ENCODE measurements around the gene THBS2. TPM values are rescaled to one million over a fixed set of nuclear protein-coding genes. Genes with fewer than 3 reads are reported as not detected.
"Not testable (repeated sequence)": the region's sequence is repeated elsewhere in the genome, so short reads cannot be mapped to it uniquely, and the experiment has no call there.

Gene THBS2
- total and polyA plus RNA-seq, 2 donors (not counting 1 experiment from before 2014, with no cell fraction given): 86.5 to 269 TPM

DNA sequence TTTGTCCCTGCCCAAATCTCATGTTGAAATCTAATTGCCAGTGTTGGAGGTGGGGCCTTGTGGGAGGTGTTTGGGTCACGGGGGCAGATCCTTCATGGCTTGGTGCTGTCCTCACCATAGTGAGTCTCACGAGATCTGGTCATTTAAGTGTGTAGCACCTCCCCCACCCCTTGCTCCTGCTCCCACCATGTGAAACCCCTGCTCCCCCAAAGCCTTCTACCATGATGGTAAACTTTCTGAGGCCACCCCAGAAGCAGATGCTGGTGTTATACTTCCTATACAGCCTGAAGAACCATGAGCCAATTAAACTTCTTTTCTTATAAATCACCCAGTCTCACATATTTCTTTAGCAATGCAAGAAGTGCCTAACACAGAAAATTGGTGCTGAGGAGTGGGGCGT, 19.9 kb upstream of the THBS2 start:
- H4K20me1 ChIP-seq (ENCODE audit: control insufficient read depth, extremely low read depth, insufficient read depth, low read length): no peaks in the 10 kb centered on the region
- H3K9me3 ChIP-seq (ENCODE audit: control insufficient read depth, insufficient read depth, low read depth, low read length): no peaks in the 10 kb centered on the region
- no peak for DNase-seq (ENCODE audit: low read depth in 2 of 2)
- no peaks in the 10 kb centered on the region for H3K4me1 ChIP-seq (ENCODE audit: control insufficient read depth, extremely low read depth, insufficient read depth, low read length)
- H3K36me3 ChIP-seq (ENCODE audit: control insufficient read depth, insufficient read depth, low read length): no peaks in the 10 kb centered on the region
- no peak overlapping the region for H3K4me2 ChIP-seq (ENCODE audit: extremely low read depth, insufficient read depth, low read length)
- H3K27me3 ChIP-seq (ENCODE audit: control insufficient read depth, insufficient read depth, low read length): no peaks in the 10 kb centered on the region
- no peak for TF ChIP-seq EZH2 (IDR thresholded peaks at IDR 0.05; ENCODE audit: low read length, missing control alignments)
- TF ChIP-seq CTCF (conservative IDR thresholded peaks at IDR 0.05 in 1 of 2, IDR thresholded peaks at IDR 0.05 in 1 of 2; ENCODE audit: low read depth in 1 of 2, low read length in 2 of 2): no peak
- no peak overlapping the region for H3K27ac ChIP-seq (ENCODE audit: insufficient read depth, low read length)
- no peaks in the 10 kb centered on the region for H3K79me2 ChIP-seq (ENCODE audit: control insufficient read depth, insufficient read depth, low read length)
- H2AFZ ChIP-seq (ENCODE audit: low read length): no peak overlapping the region
- H3K4me3 ChIP-seq (replicated peaks in 1 of 4; ENCODE audit: control extremely low read depth in 1 of 4, insufficient read depth in 1 of 4, low read depth in 3 of 4, low read length in 4 of 4): no peak overlapping the region
- H3K9ac ChIP-seq (ENCODE audit: insufficient read depth, low read length): no peak overlapping the region

GRCh38 chr6:169271877-169272216, 18.2 kb upstream of the THBS2 start:
- no peak overlapping the region for H3K4me2 ChIP-seq (ENCODE audit: extremely low read depth, insufficient read depth, low read length)

GRCh38 chr6:169271158-169271876, 17.7 kb upstream of the THBS2 start:
- Histone ChIP-seq H3K79me2 (ENCODE audit: control insufficient read depth, insufficient read depth, low read length) (no peaks in the 10 kb centered on the region), H3K4me2 (ENCODE audit: extremely low read depth, insufficient read depth, low read length) (no peak overlapping the region), H3K4me3 (replicated peaks in 1 of 4; ENCODE audit: control extremely low read depth in 1 of 4, insufficient read depth in 1 of 4, low read depth in 3 of 4, low read length in 4 of 4) (no peak overlapping the region), H3K4me1 (ENCODE audit: control insufficient read depth, extremely low read depth, insufficient read depth, low read length) (no peaks in the 10 kb centered on the region), H3K36me3 (ENCODE audit: control insufficient read depth, insufficient read depth, low read length) (no peaks in the 10 kb centered on the region), H3K9me3 (ENCODE audit: control insufficient read depth, insufficient read depth, low read depth, low read length) (no peaks in the 10 kb centered on the region), H4K20me1 (ENCODE audit: control insufficient read depth, extremely low read depth, insufficient read depth, low read length) (no peaks in the 10 kb centered on the region), H3K27ac (ENCODE audit: insufficient read depth, low read length) (no peak overlapping the region), H3K27me3 (ENCODE audit: control insufficient read depth, insufficient read depth, low read length) (no peaks in the 10 kb centered on the region), H3K9ac (ENCODE audit: insufficient read depth, low read length) (no peak overlapping the region), H2AFZ (ENCODE audit: low read length) (no peak overlapping the region)
- TF ChIP-seq EZH2 (IDR thresholded peaks at IDR 0.05; ENCODE audit: low read length, missing control alignments) (no peak), CTCF (conservative IDR thresholded peaks at IDR 0.05 in 1 of 2, IDR thresholded peaks at IDR 0.05 in 1 of 2; ENCODE audit: low read depth in 1 of 2, low read length in 2 of 2) (no peak)
- DNase-seq (ENCODE audit: low read depth in 2 of 2): peak in 1 of 2 donors; percentile 22

More at GRCh38 chr6:169271877-169272216, 18.2 kb upstream of the THBS2 start:
- H3K79me2 ChIP-seq (ENCODE audit: control insufficient read depth, insufficient read depth, low read length): no peaks in the 10 kb centered on the region
- H3K36me3 ChIP-seq (ENCODE audit: control insufficient read depth, insufficient read depth, low read length): no peaks in the 10 kb centered on the region
- H3K27ac ChIP-seq (ENCODE audit: insufficient read depth, low read length): no peak overlapping the region
- DNase-seq (ENCODE audit: low read depth in 2 of 2): no peak
- no peaks in the 10 kb centered on the region for H4K20me1 ChIP-seq (ENCODE audit: control insufficient read depth, extremely low read depth, insufficient read depth, low read length)
- no peaks in the 10 kb centered on the region for H3K9me3 ChIP-seq (ENCODE audit: control insufficient read depth, insufficient read depth, low read depth, low read length)
- no peaks in the 10 kb centered on the region for H3K27me3 ChIP-seq (ENCODE audit: control insufficient read depth, insufficient read depth, low read length)
- no peaks in the 10 kb centered on the region for H3K4me1 ChIP-seq (ENCODE audit: control insufficient read depth, extremely low read depth, insufficient read depth, low read length)
- TF ChIP-seq EZH2 (IDR thresholded peaks at IDR 0.05; ENCODE audit: low read length, missing control alignments): no peak
- TF ChIP-seq CTCF (conservative IDR thresholded peaks at IDR 0.05 in 1 of 2, IDR thresholded peaks at IDR 0.05 in 1 of 2; ENCODE audit: low read depth in 1 of 2, low read length in 2 of 2): no peak
- H2AFZ ChIP-seq (ENCODE audit: low read length): no peak overlapping the region
- no peak overlapping the region for H3K9ac ChIP-seq (ENCODE audit: insufficient read depth, low read length)
- H3K4me3 ChIP-seq (replicated peaks in 1 of 4; ENCODE audit: control extremely low read depth in 1 of 4, insufficient read depth in 1 of 4, low read depth in 3 of 4, low read length in 4 of 4): no peak overlapping the region

DNA sequence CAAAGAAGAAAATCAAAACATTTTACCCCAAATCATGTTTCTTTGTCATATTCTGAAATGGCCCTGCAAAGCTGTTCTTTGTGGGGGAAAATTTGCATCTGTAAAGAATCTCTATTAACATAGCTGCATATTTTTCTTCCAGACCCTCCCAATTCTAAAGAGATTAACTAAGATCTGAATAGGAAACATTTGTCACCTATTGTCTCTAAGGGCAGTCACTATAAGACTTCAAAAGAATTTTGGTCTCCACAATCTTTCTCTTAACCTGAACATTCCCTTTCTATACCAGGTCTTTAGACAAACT, 16.4 kb upstream of the THBS2 start:
- not testable (repeated sequence) for H2AFZ ChIP-seq (ENCODE audit: low read length); H3K4me3 ChIP-seq (replicated peaks in 1 of 4; ENCODE audit: control extremely low read depth in 1 of 4, insufficient read depth in 1 of 4, low read depth in 3 of 4, low read length in 4 of 4); H3K36me3 ChIP-seq (ENCODE audit: control insufficient read depth, insufficient read depth, low read length); H3K27ac ChIP-seq (ENCODE audit: insufficient read depth, low read length); DNase-seq (ENCODE audit: low read depth in 2 of 2); H3K9me3 ChIP-seq (ENCODE audit: control insufficient read depth, insufficient read depth, low read depth, low read length); H4K20me1 ChIP-seq (ENCODE audit: control insufficient read depth, extremely low read depth, insufficient read depth, low read length); H3K27me3 ChIP-seq (ENCODE audit: control insufficient read depth, insufficient read depth, low read length); H3K79me2 ChIP-seq (ENCODE audit: control insufficient read depth, insufficient read depth, low read length); H3K4me1 ChIP-seq (ENCODE audit: control insufficient read depth, extremely low read depth, insufficient read depth, low read length); H3K4me2 ChIP-seq (ENCODE audit: extremely low read depth, insufficient read depth, low read length); H3K9ac ChIP-seq (ENCODE audit: insufficient read depth, low read length)

All from fibroblast of lung (primary cell).